HEK293T (cell line): ENCODE data around the gene FBXL4.

Experiments
- CTCF ChIA-PET: fragments of 350-600 bp; formaldehyde crosslinking; extraction: SDS; loops from one replicate; lab custom pipeline; 2021; ENCODE audit warnings: antibody characterized with exemption, inconsistent platforms; lab: Yijun Ruan, JAX
- POLR2A ChIA-PET: fragments of 350-600 bp; formaldehyde crosslinking; extraction: SDS; loops from one replicate; lab custom pipeline; 2020; ENCODE audit warnings: antibody characterized with exemption, inconsistent platforms; lab: Yijun Ruan, JAX
- DNase-seq: peaks from one replicate; pipeline ENCODE4 v3.0.0; 2012; ENCODE audit warnings: mixed read lengths; ENCODE audit errors: extremely low spot score
- ARNT ChIP-seq: fragments of 450-650 bp; IDR thresholded peaks from 2 replicates; pipeline ENCODE4 v1.6.1; 2017; ENCODE audit warnings: mild to moderate bottlenecking
- BHLHE40 ChIP-seq: fragments of 450-650 bp; IDR thresholded peaks from 2 replicates; pipeline ENCODE4 v1.6.1; 2016; ENCODE audit warnings: mild to moderate bottlenecking, moderate library complexity, borderline replicate concordance
- CTBP1 ChIP-seq: fragments of 450-650 bp; IDR thresholded peaks from 2 replicates; pipeline ENCODE4 v1.6.1; 2016; ENCODE audit warnings: borderline replicate concordance
- ELF4 ChIP-seq: fragments of 450-650 bp; IDR thresholded peaks from 2 replicates; pipeline ENCODE4 v1.6.1; 2017; ENCODE audit warnings: antibody characterized with exemption
- FOXA1 ChIP-seq: fragments of 450-650 bp; IDR thresholded peaks from 2 replicates; pipeline ENCODE4 v1.6.1; 2016; ENCODE audit warnings: mild to moderate bottlenecking
- FOXK2 ChIP-seq: fragments of 450-650 bp; IDR thresholded peaks from 2 replicates; pipeline ENCODE4 v1.6.1; 2016; ENCODE audit warnings: mild to moderate bottlenecking
- FOXM1 ChIP-seq: fragments of 450-650 bp; IDR thresholded peaks from 2 replicates; pipeline ENCODE4 v1.6.1; 2017; ENCODE audit warnings: mild to moderate bottlenecking, borderline replicate concordance
- HDGF ChIP-seq: fragments of 450-650 bp; IDR thresholded peaks from 2 replicates; pipeline ENCODE4 v1.6.1; 2017; ENCODE audit warnings: antibody characterized with exemption, borderline replicate concordance
- L3MBTL2 ChIP-seq: fragments of 450-650 bp; conservative IDR thresholded peaks from 2 replicates; pipeline ENCODE4 v1.6.1; 2016; ENCODE audit warnings: mild to moderate bottlenecking
- LEF1 ChIP-seq: fragments of 450-650 bp; IDR thresholded peaks from 2 replicates; pipeline ENCODE4 v1.6.1; 2017; ENCODE audit warnings: mild to moderate bottlenecking, borderline replicate concordance
- NFRKB ChIP-seq: fragments of 450-650 bp; IDR thresholded peaks from 2 replicates; pipeline ENCODE4 v1.6.1; 2016; ENCODE audit warnings: mild to moderate bottlenecking, moderate library complexity
- SP1 ChIP-seq: fragments of 450-650 bp; IDR thresholded peaks from 2 replicates; pipeline ENCODE4 v1.6.1; 2017
- SUZ12 ChIP-seq: fragments of 450-650 bp; IDR thresholded peaks from 2 replicates; pipeline ENCODE4 v1.6.1; 2016; ENCODE audit warnings: mild to moderate bottlenecking
- TARDBP ChIP-seq: fragments of 450-650 bp; IDR thresholded peaks from 2 replicates; pipeline ENCODE4 v1.6.1; 2016
- ZNF384 ChIP-seq: fragments of 450-650 bp; IDR thresholded peaks from 2 replicates; pipeline ENCODE4 v1.6.1; 2016
- TF ChIP-seq, protein P1 (sequence below): fragments of 450-650 bp; IDR thresholded peaks from 2 replicates; pipeline ENCODE4 v1.6.1; 2016

The FBXL4 gene

DNA sequence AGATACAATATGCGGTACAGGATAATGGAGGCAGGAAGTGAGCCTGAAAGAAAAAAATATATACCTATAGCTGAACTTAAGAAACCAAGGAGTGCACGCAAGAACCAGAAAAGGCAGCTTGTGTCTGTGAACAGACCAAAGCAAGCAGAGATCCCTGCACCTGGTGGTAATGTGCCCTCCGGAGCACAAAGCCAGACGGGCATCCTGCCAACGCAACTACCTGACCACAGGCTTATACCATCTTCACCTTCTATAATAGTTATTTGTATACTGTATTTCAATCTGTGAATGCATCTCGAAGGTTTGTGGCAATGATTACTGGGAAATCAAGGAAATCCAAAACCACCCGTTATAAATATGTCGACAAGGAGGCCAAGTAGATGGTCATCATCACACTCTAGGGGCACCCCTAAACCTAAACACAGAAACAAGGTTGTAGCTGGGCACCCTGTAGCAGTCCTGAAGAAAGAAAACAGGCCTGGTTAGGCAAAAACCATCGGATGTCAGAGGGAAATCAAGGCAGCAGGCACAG lies 801 bp downstream of the FBXL4 start:
- CTCF ChIA-PET, result no interaction called here
- TF ChIP-seq, protein P1, sequence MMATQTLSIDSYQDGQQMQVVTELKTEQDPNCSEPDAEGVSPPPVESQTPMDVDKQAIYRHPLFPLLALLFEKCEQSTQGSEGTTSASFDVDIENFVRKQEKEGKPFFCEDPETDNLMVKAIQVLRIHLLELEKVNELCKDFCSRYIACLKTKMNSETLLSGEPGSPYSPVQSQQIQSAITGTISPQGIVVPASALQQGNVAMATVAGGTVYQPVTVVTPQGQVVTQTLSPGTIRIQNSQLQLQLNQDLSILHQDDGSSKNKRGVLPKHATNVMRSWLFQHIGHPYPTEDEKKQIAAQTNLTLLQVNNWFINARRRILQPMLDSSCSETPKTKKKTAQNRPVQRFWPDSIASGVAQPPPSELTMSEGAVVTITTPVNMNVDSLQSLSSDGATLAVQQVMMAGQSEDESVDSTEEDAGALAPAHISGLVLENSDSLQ, result no peak
- TF ChIP-seq L3MBTL2, result peak; percentile 79; the same call in 1 of the 2 replicates
- peak; percentile 15 for DNase-seq
- POLR2A ChIA-PET, result interaction anchor here (0.6 to 1.8 kb wide), 2 partner anchors 26 to 688 kb away, joined by 3 to 8 read pairs; no protein-coding TSS in a partner anchor

DNA sequence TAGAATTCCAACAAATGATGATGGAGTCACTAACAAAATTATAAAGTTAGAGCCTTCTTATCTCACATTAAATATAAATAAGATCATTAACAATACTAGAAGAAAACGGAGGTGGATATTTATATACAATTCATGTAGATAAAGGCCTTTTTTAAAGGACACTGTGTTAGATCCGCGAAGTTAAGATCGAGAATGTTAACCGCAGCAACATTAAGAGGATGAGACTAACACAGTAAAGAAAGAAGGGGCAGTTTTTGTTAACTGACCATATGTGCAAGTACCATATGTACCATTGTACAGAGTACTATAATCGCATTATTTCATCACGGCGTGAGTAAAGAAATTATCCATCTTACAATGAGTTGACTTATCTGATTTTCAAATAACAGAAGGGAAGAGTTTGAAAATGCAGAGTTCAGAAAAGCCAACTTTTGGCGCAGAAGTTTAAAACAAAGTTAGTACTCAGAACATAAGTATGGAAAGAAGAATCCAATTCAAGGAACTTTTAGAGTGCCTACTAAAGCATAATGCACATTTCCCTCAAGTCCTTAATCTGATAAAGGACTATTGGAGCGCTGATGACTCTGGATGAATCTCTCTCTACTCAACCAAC lies 1.4 kb downstream of the FBXL4 start:
- TF ChIP-seq SUZ12 (no peak), TARDBP (no peak), BHLHE40 (no peak), LEF1 (no peak), ELF4 (no peak), FOXA1 (no peak), FOXM1 (no peak), ZNF384 (no peak), SP1 (no peak), CTBP1 (no peak), FOXK2 (no peak), NFRKB (no peak)
- TF ChIP-seq, protein P1, result no peak
- CTCF ChIA-PET, result no interaction called here
- DNase-seq, result no peak
- POLR2A ChIA-PET, result interaction anchor here (0.6 kb wide), 1 partner anchor 689 kb away, joined by 3 read pairs; no protein-coding TSS in a partner anchor

DNA sequence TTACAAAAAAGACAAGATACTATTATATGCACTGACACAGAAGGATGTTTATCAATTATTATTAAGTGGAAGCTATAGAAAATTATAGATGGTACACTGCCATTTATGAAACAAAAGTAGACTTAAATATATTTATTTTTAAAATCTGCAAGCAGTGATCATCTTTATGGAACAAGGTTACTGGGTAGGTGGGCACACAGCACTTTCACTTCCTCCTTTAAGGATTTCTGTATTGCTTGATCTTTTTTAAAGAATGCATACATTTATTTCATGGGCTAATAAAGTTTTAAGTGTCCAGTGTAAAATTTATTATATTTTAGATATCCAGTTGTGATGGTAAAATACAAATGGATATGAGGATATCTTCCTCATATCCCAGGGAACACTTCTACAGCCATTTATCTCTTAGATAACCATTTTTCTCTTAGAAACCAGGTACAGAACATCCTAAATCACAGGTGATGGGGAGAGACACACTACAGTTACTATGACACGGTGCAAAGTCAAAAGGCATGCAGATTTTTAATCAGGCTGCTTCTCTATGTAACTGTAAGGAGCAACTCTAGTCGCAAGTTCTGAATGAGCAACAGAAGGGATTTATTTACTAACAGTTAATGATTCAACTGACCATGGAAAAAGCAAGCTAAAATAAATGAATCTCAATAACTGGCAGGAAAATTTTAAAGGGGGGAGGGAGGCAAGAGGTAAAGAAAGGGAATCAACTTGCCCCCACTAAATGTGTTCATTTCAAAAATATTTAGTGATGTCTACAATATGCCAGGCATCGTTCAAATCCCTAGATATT lies 2.2 kb downstream of the FBXL4 start:
- ChIA-PET CTCF (interaction anchor here (0.6 kb wide), 2 partner anchors 296 to 425 kb away, joined by 3 to 4 read pairs; no protein-coding TSS in a partner anchor), POLR2A (no interaction called here)
- TF ChIP-seq SUZ12, result no peak
- no peak for DNase-seq

DNA sequence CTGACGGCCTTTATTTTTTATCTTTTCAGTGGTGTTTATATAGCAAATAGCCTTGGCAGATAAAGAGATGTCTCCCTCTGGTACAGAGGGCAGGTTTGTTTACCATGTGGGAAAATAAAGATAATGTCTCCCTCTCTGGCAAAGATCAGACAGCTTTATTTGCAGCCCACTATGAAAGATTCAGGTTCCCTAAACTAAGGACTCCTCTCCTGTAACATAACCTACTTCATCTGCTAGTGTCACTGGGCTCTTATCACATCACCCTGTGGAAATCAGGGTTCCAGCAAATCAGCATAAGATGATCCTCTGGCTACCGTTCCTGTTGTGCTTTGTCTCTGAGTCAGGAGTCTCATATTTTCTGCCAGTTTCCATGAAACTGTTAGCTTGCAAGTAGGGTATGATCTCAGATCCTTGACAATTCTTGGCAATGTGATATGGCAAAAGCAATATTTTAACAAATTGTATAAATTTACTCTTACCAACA lies 3.1 kb downstream of the FBXL4 start:
- TF ChIP-seq TARDBP (no peak), BHLHE40 (no peak), L3MBTL2 (no peak), FOXK2 (no peak), FOXM1 (no peak), FOXA1 (no peak), ZNF384 (no peak), SUZ12 (no peak), CTBP1 (no peak), NFRKB (no peak), SP1 (no peak), HDGF (no peak), ELF4 (no peak), LEF1 (no peak), ARNT (no peak)
- TF ChIP-seq, protein P1, result no peak
- POLR2A ChIA-PET, result no interaction called here
- no peak for DNase-seq
- CTCF ChIA-PET, result interaction anchor here (0.6 kb wide), 1 partner anchor 426 kb away, joined by 4 read pairs; no protein-coding TSS in a partner anchor

DNA sequence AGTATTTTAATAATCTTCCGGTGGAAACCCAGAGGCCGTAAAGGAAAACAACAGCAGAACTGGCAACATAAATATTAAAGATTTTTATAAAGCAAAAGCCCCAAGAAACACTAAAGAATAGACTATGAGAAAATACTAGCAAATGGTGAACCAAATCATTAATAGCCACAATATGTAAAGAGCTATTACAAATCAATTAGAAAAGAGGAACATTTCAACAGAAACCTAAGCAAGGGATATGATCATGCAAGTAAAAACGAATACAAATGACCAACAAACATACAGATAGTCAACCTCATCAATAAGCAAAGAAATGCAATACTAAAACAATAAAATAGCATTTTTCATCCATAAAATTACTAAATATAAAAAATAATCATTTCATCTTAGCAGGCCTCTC lies 3.6 kb downstream of the FBXL4 start:
- DNase-seq, result no peak
- CTCF ChIA-PET, result no interaction called here
- POLR2A ChIA-PET, result no interaction called here
- TF ChIP-seq FOXM1 (no peak), TARDBP (no peak), FOXA1 (no peak), HDGF (no peak), ARNT (no peak), SP1 (no peak), LEF1 (no peak)
- TF ChIP-seq, protein P1, result no peak

DNA sequence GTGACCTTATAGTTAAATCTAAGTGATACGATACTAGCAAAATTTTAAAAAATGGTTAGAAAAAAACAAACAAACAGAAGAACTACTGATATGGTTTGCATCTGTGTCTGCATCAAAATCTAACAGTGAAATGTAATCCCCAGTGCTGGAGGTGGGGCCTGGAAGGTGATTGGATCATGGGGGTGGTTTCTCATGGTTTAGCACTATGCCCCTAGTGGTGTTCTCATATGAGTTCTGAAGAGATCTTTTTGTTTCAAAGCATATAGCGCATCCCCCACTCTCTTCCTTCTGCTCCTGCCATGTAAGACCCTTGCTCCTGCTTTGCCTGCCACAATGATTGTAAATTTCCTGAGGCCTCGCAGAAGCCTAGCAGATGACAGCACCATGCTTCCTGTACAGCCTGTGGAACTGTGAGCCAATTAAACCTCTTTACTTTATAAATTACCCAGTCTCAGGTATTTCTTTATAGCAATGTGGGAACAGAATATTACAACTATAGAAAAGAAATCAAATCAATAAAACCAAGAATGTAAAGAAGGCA lies 5.4 kb downstream of the FBXL4 start:
- no peak for TF ChIP-seq FOXA1
- no peak for TF ChIP-seq NFRKB
- TF ChIP-seq SUZ12, result no peak
- TF ChIP-seq CTBP1, result no peak
- no peak for TF ChIP-seq FOXK2
- TF ChIP-seq BHLHE40, result no peak
- DNase-seq, result no peak
- POLR2A ChIA-PET, result no interaction called here
- CTCF ChIA-PET, result no interaction called here
